GM12872 (cell line): ENCODE data around the gene LINC00305.

Experiments used
- TF ChIP-seq, protein P1 (sequence below): IDR thresholded peaks from 3 replicates; pipeline ENCODE4 v1.5.1; 2011; ENCODE audit warnings: low read depth, mild to moderate bottlenecking, low read length, moderate library complexity; ENCODE audit not compliant: insufficient read depth

LINC00305 gene

DNA sequence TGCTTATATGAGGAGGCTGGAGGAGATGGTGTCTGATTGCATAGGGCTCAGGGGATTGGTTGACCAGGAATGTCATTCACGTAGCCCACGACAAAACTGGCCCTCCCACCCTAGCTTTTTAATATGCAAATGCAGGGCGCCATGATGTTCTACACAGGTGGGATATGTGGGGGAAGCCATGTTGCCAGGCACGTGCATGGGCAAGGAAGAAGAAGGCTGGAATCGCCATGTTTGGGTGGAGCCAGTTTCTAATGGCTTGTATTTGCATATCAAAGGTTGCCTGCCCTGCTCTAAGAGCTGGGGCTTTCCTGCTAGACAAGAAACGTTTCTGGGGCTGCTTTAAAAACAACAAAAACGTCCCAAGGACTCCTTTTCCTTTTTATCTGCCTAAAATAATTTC is 26.5 kb upstream of the LINC00305 start:
- TF ChIP-seq, protein P1, sequence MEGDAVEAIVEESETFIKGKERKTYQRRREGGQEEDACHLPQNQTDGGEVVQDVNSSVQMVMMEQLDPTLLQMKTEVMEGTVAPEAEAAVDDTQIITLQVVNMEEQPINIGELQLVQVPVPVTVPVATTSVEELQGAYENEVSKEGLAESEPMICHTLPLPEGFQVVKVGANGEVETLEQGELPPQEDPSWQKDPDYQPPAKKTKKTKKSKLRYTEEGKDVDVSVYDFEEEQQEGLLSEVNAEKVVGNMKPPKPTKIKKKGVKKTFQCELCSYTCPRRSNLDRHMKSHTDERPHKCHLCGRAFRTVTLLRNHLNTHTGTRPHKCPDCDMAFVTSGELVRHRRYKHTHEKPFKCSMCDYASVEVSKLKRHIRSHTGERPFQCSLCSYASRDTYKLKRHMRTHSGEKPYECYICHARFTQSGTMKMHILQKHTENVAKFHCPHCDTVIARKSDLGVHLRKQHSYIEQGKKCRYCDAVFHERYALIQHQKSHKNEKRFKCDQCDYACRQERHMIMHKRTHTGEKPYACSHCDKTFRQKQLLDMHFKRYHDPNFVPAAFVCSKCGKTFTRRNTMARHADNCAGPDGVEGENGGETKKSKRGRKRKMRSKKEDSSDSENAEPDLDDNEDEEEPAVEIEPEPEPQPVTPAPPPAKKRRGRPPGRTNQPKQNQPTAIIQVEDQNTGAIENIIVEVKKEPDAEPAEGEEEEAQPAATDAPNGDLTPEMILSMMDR = no peak

DNA sequence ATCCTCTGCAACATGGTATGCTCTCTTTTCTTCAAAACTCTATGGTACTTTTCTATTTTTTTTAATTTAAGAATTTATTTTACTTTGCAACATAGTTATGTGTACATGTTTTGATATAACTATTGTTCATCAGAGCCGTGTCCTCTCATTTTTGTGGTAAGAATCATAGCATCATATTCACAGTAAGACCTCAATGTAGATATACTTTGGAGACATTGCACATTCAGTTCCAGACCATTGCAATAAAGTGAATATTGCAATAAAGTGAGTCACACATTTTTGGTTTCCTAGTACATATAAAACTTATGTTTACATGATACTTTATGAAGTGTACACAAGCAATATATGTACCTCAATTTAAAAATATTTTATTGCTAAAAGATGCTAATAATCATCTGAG is 22.7 kb upstream of the LINC00305 start:
- TF ChIP-seq, protein P1 = no peak

DNA sequence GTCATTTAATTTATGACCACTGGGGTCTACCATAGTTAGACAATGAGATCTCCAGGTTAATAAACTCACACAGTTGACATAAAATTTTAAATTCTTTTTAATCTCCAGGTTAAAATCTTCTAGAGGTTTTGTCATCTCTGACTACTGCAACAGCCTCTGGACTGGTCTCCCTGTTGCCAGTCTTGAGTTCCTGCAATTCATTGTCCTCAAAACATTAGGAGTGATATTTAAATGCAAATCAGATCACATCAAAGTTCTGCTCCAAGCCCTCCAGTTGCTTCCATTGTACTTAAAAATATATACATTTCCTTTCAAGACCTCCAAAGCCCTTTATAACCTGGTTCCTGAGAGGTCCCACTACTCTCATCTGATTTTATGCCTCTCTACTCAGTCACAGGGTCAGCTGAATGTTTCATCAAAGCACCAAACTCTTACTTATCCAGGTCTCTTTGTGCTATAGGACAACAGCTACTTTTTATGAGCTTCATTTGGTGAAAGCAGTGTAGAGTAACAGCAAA is 18.6 kb upstream of the LINC00305 start:
- TF ChIP-seq, protein P1 = no peak

DNA sequence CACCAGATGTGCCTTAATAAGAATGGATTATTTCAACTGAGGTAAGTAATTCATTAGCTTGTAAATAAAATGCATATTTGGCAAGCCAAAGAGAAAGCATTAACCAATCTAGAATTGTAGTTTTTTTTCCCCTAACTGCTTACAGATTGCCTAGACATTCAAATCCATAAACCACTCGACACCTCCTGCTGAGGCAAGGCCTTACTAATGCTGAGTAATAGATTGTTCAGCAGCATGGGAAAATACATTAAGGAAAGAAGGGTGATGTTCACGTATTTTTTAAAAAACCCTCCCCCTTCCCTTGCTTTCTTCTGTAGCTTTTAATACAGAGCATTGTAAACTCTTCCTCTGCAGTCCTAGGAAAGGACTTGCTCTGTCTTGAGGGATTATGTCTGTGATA is 17.0 kb upstream of the LINC00305 start:
- TF ChIP-seq, protein P1 = no peak

DNA sequence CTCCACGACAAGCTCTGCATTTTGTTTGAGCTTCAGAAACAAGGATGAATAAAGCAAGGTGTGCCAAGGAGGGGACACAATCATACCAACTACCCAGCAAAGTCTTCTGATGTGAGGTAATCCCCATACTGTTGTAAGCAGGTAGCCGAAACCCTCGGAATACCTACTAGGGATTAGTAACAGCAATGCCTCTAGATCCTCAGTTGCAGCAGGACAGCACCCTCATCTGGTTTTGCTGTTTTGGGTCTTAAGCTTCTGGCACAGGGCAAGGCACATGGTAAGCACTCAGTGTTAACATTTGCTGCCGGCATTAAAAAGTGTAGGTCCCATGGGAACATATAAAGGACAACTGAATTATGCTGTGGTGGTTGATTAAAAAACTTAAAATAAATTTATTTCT is 16.0 kb upstream of the LINC00305 start:
- TF ChIP-seq, protein P1 = no peak

DNA sequence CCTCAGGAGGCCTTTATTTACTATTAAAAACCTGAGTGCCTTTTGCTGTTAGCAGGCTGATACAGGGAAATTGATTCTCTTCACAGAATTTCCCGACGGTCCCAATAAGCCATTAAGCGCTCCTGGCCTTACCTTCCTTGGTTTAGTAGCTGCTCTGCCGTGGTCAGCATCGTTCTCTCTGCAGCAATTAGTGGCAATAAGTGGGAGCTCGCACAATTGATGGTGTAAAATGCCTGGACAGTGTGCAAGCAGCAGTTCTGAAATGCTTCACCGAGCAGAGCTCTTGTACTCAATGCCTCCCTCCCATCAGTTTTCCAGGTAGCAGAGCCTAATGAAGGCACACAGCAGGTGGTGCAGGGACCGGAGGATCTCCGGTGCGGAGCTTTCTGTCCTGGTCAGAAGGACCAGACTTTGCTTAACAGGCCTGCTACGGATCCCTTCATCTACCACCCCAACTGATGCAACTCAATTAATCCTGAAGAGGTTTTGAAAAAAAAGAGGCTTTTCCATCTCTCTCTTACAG is 1.1 kb upstream of the LINC00305 start:
- TF ChIP-seq, protein P1 = no peak

DNA sequence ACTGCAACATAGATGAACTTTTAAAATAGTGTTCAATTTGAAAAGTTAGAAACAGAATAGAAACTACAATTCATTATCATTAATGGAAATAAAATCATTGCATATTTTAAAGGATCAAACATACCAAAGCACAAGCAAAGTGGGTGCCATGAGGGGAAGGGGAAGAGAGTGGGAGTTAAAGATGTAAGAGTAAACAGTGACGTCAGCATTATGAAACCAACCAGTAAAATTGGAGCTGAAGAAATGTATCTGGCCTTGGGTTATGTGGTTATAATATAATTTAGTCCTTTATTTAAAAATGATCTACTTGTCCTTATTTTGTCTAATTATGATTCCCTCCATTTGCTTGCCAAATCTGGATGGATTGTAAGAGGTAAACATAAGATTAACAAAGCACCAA is 6.0 kb downstream of the LINC00305 start:
- TF ChIP-seq, protein P1 = no peak
